ENCODE results near the gene TRABD2B. TPM values are rescaled to one million over a fixed set of nuclear protein-coding genes. Genes with fewer than 3 reads are reported as not detected.

The TRABD2B gene
- total and polyA plus RNA-seq, 8 donors = 0.99 to 5.2 (median 3.3) TPM

- no peak for TF ChIP-seq CTCF (IDR thresholded peaks at IDR 0.05)
- H3K4me3 ChIP-seq = no peak overlapping the region
- H3K36me3 ChIP-seq = no peaks in the 10 kb centered on the region
- no peak for ATAC-seq
- H3K27me3 ChIP-seq = peaks cover 29 to 97% of the 10 kb centered on the region in 2 donors
- no peak for DNase-seq
- peaks cover 0 to 14% of the 10 kb centered on the region in 2 donors for H3K4me1 ChIP-seq
- intact Hi-C loops (cut with DNase I) = loop anchor here in 1 of 2 donors (5.0 kb wide), 2 partner anchors 182 to 277 kb away; partner anchors contain the start of gene FOXD2
- H3K27ac ChIP-seq = no peak overlapping the region
- no peaks in the 10 kb centered on the region for H3K9me3 ChIP-seq
These were observed 283.0 kb downstream of the TRABD2B start for GRCh38 chr1:47713975-47714767.

DNA sequence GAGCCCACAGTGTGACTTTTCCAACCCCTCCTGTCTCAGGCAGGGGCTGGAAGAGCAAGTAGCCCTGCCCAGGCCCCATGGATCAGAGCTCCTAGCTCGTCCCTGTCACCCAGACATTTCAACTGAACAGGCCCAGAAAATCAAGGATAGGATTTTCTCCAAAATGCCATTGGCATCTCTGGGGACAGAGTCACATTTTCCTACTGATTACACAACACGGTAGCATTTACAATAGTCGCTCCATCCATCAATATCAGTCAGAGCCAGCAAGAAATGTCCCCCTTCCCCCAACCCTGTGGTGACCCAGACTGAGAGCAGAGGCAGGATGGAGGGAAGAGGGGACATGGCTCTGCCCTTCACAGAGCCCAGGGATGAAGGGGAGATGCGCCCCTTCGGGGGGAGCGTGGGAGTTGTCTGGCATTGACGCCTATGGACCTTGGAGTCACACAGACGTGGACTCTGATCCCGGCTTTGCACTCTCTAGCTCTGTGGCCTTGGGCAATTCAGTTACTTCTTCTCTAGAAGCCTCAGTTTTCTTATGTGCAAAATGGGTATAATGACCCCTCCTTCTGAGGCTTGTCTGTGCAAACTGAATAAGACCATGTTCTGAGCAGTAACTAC is 283.7 kb downstream of the TRABD2B start:
- intact Hi-C loops (cut with DNase I) = loop anchor here in 1 of 2 donors (5.0 kb wide), 2 partner anchors 181 to 276 kb away; partner anchors contain the start of gene FOXD2

GRCh38 chr1:47712596-47713299 is 284.4 kb downstream of the TRABD2B start:
- intact Hi-C loops (cut with DNase I) = loop anchor here in 1 of 2 donors (5.0 kb wide), 2 partner anchors 180 to 275 kb away; partner anchors contain the start of gene FOXD2
- DNase-seq (no peak), ATAC-seq (no peak)
- Histone ChIP-seq H3K27me3 (peaks cover 37 to 97% of the 10 kb centered on the region in 2 donors), H3K4me3 (no peak overlapping the region), H3K27ac (no peak overlapping the region), H3K36me3 (no peaks in the 10 kb centered on the region), H3K9me3 (no peaks in the 10 kb centered on the region), H3K4me1 (peaks cover 0 to 20% of the 10 kb centered on the region in 2 donors)
- TF ChIP-seq CTCF (IDR thresholded peaks at IDR 0.05) = no peak

More for the DNA sequence above, 283.7 kb downstream of the TRABD2B start:
- Histone ChIP-seq H3K9me3 (no peaks in the 10 kb centered on the region), H3K4me3 (no peak overlapping the region), H3K27ac (no peak overlapping the region), H3K36me3 (no peaks in the 10 kb centered on the region), H3K4me1 (peaks cover 0 to 20% of the 10 kb centered on the region in 2 donors), H3K27me3 (peaks cover 36 to 97% of the 10 kb centered on the region in 2 donors)
- no peak for TF ChIP-seq CTCF (IDR thresholded peaks at IDR 0.05)
- DNase-seq (no peak), ATAC-seq (no peak)

DNA sequence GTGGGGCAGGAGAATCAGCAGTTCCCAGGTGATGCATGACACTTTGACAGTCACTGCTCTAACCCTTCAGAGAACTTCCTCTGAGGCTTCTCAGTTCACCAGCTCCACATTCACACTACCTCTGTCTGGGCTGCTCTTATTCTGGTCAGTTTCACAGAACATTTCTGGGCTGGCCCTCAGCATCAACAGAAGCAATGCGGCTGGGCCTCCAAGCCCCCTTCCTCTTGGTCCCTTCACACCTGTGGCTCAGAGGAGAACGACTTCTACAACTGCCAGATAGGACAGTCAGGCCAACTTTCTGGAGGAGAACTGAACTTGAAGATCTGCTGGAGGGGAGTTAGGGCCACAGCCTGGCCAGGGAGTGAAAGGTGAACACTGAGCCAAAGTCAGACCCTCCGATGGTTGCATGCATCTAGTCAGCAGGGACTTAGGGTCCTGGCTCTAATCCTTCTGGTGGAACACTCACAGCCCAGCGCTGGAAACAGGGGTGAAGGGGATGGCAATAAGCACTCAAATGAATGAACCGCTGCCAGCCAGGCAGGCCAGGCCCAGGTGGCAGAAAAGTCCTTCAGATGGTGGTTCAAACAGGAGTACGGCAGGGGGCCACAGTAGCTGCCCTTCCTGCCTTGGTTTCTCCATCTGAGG is 285.2 kb downstream of the TRABD2B start:
- Histone ChIP-seq H3K36me3 (no peaks in the 10 kb centered on the region), H3K4me1 (peaks cover 0 to 20% of the 10 kb centered on the region in 2 donors), H3K27ac (no peak overlapping the region), H3K27me3 (peaks cover 37 to 100% of the 10 kb centered on the region in 2 donors), H3K9me3 (no peaks in the 10 kb centered on the region), H3K4me3 (no peak overlapping the region)
- ATAC-seq = no peak
- no peak for DNase-seq
- no peak for TF ChIP-seq CTCF (IDR thresholded peaks at IDR 0.05)
- intact Hi-C loops (cut with DNase I) = loop anchor here in 1 of 2 donors (5.0 kb wide), 2 partner anchors 180 to 275 kb away; partner anchors contain the start of gene FOXD2
